NB4 (cell line): Measurements from ENCODE around the gene ACSM2B.

ENCODE experiments used
- CTCF ChIP-seq: IDR thresholded peaks from one replicate; pipeline ENCODE4 v1.5.1; 2012; ENCODE audit warnings: low read depth, low read length
- MAX ChIP-seq: IDR thresholded peaks from 2 replicates; pipeline ENCODE4 v1.6.1; 2011; ENCODE audit warnings: low read depth, low read length

GRCh38 chr16:20610892-20611349 is 34.8 kb upstream of the ACSM2B start:
- no peak for TF ChIP-seq CTCF
- TF ChIP-seq MAX, result no peak
